Sigmoid colon (tissue), 4 donors: ENCODE results near the gene GPC5.

Experiments used
- CTCF ChIP-seq, 4 experiments: fragments of 450-650 bp in 3 of 4; fragments of 200-600 bp in 1 of 4; IDR thresholded peaks; one replicate each; pipeline ENCODE4 v1.5.1; 2016 to 2019; ENCODE audit warnings: antibody characterized with exemption in 4 of 4, mild to moderate bottlenecking in 3 of 4, moderate library complexity in 2 of 4
- EP300 ChIP-seq, 4 donors: sonication (generic); formaldehyde crosslinking; IDR thresholded peaks; one replicate each; pipeline ENCODE4 v1.6.1; 2017; ENCODE audit warnings: antibody characterized with exemption in 4 of 4
- POLR2A ChIP-seq, 2 donors: fragments of 450-650 bp; IDR thresholded peaks; one replicate each; pipeline ENCODE4 v1.6.1; 2016; ENCODE audit warnings: antibody characterized with exemption in 2 of 2, mild to moderate bottlenecking in 2 of 2, moderate library complexity in 2 of 2
- POLR2AphosphoS5 ChIP-seq, 4 donors: sonication (generic); formaldehyde crosslinking; IDR thresholded peaks; one replicate each; pipeline ENCODE4 v1.6.1; 2017; ENCODE audit warnings: antibody characterized with exemption in 4 of 4

GRCh38 chr13:92433963-92434362, 1035.5 kb downstream of the GPC5 start:
- TF ChIP-seq CTCF (IDR thresholded peaks at IDR 0.05) (no peak), POLR2AphosphoS5 (IDR thresholded peaks at IDR 0.05) (no peak), POLR2A (IDR thresholded peaks at IDR 0.05) (no peak), EP300 (IDR thresholded peaks at IDR 0.05) (no peak)
